IMR-90 (cell line): Measurements from ENCODE around the gene CYP51A1. TPM values are rescaled to one million over a fixed set of nuclear protein-coding genes. Genes with fewer than 3 reads are reported as not detected.
"Not testable (repeated sequence)": the region's sequence is repeated elsewhere in the genome, so short reads cannot be mapped to it uniquely, and the experiment has no call there.

Source experiments
- ATAC-seq: fragments of 200-7000 bp; cut with Tn5 transposase; 2 replicates; pipeline ENCODE4 v1.9.1; 2020; ENCODE audit warnings: low read depth, mild to moderate bottlenecking, moderate library complexity
- BruUV-seq: library from RNA; stranded (reverse); fragments of 400-500 nt; replicated peaks from 2 replicates; lab custom pipeline; 2021; lab: Mats Ljungman, UMichigan
- CTCF ChIA-PET: fragments of 300-600 bp; formaldehyde crosslinking; extraction: SDS; loops from one replicate; lab custom pipeline; 2021; ENCODE audit warnings: antibody characterized with exemption; lab: Yijun Ruan, JAX
- POLR2A ChIA-PET: fragments of 300-600 bp; sonication (Branson Sonifier 250); formaldehyde crosslinking; loops from one replicate; lab custom pipeline; 2022; ENCODE audit warnings: antibody characterized with exemption; ENCODE audit not compliant: unreplicated experiment; lab: Charles Lee
- DNase-seq: peaks from one replicate; pipeline ENCODE4 v3.0.0; 2013
- H2AFZ ChIP-seq: replicated peaks from 2 replicates; pipeline ENCODE3; 2013; ENCODE audit warnings: low read length, mild to moderate bottlenecking; ENCODE audit not compliant: poor library complexity
- H2AK5ac ChIP-seq: 2 replicates; pipeline ENCODE4 v1.6.1; 2013; ENCODE audit warnings: low read depth, low read length, inconsistent platforms
- H2AK9ac ChIP-seq: replicated peaks from 2 replicates; pipeline ENCODE3; 2013; ENCODE audit warnings: mild to moderate bottlenecking, low read depth, low read length, moderate library complexity; ENCODE audit not compliant: poor library complexity
- H2BK120ac ChIP-seq: 2 replicates; pipeline ENCODE4 v1.6.1; 2013; ENCODE audit warnings: low read depth, low read length, inconsistent platforms
- H2BK15ac ChIP-seq: 3 replicates; pipeline ENCODE4 v1.6.1; 2013; ENCODE audit warnings: low read depth, low read length, inconsistent platforms
- H2BK20ac ChIP-seq: 2 replicates; pipeline ENCODE4 v1.6.1; 2013; ENCODE audit warnings: low read depth, mild to moderate bottlenecking, inconsistent platforms, low read length, moderate library complexity
- H2BK5ac ChIP-seq: 2 replicates; pipeline ENCODE4 v1.6.1; 2013; ENCODE audit warnings: mild to moderate bottlenecking, low read depth, low read length, inconsistent platforms; ENCODE audit not compliant: poor library complexity, severe bottlenecking
- H3K14ac ChIP-seq: replicated peaks from 2 replicates; pipeline ENCODE4 v1.6.1; 2013; ENCODE audit warnings: low read depth, low read length, inconsistent platforms
- H3K18ac ChIP-seq: 2 replicates; pipeline ENCODE4 v1.6.1; 2013; ENCODE audit warnings: low read depth, low read length, control low read depth
- H3K23ac ChIP-seq: 2 replicates; pipeline ENCODE4 v1.6.1; 2013; ENCODE audit warnings: low read depth, low read length, inconsistent platforms
- H3K27ac ChIP-seq: 2 replicates; pipeline ENCODE4 v1.5.1; 2013; ENCODE audit warnings: mild to moderate bottlenecking, control low read depth, low read length; ENCODE audit not compliant: insufficient read depth
- H3K27me3 ChIP-seq: 2 replicates; pipeline ENCODE4 v1.6.1; 2013; ENCODE audit warnings: low read length; ENCODE audit not compliant: control insufficient read depth, insufficient read depth
- H3K36me3 ChIP-seq: 2 replicates; pipeline ENCODE4 v1.6.1; 2013; ENCODE audit warnings: low read length, mixed read lengths; ENCODE audit not compliant: control insufficient read depth, insufficient read depth
- H3K4ac ChIP-seq: 2 replicates; pipeline ENCODE4 v1.6.1; 2013; ENCODE audit warnings: low read depth, low read length, inconsistent platforms
- H3K4me1 ChIP-seq: 2 replicates; pipeline ENCODE4 v1.6.1; 2013; ENCODE audit warnings: low read length, mixed read lengths; ENCODE audit not compliant: control insufficient read depth, insufficient read depth
- H3K4me2 ChIP-seq: 2 replicates; pipeline ENCODE4 v1.6.1; 2013; ENCODE audit warnings: low read depth, mild to moderate bottlenecking, control low read depth, low read length, moderate library complexity
- H3K4me3 ChIP-seq: 2 replicates; pipeline ENCODE4 v1.5.1; 2013; ENCODE audit warnings: low read depth, mild to moderate bottlenecking, control low read depth, low read length, moderate library complexity; ENCODE audit not compliant: insufficient read depth
- H3K56ac ChIP-seq: 2 replicates; pipeline ENCODE4 v1.6.1; 2013; ENCODE audit warnings: low read length, inconsistent platforms; ENCODE audit not compliant: insufficient read depth; ENCODE audit errors: extremely low read depth
- H3K79me1 ChIP-seq, 2 experiments: 2 replicates each; pipeline ENCODE4 v1.6.1; 2013; ENCODE audit warnings: low read length in 2 of 2, inconsistent platforms in 1 of 2, low read depth in 1 of 2
- H3K9ac ChIP-seq: 2 replicates; pipeline ENCODE4 v1.6.1; 2013; ENCODE audit warnings: low read depth, low read length, control low read depth
- H3K9me1 ChIP-seq: 2 replicates; pipeline ENCODE4 v1.6.1; 2013; ENCODE audit warnings: low read length, inconsistent platforms; ENCODE audit not compliant: insufficient read depth
- H3K9me3 ChIP-seq: 2 replicates; pipeline ENCODE4 v1.6.1; 2013; ENCODE audit warnings: low read length; ENCODE audit not compliant: control insufficient read depth, insufficient read depth
- H4K20me1 ChIP-seq: 2 replicates; pipeline ENCODE4 v1.6.1; 2013; ENCODE audit warnings: low read length, inconsistent platforms; ENCODE audit not compliant: insufficient read depth
- H4K5ac ChIP-seq: 2 replicates; pipeline ENCODE4 v1.6.1; 2013; ENCODE audit warnings: mild to moderate bottlenecking, low read depth, low read length, control low read depth
- H4K8ac ChIP-seq, 2 experiments: 2 replicates each; pipeline ENCODE4 v1.6.1; 2013; ENCODE audit warnings: low read depth in 2 of 2, low read length in 2 of 2, control low read depth in 1 of 2, inconsistent platforms in 1 of 2
- H4K91ac ChIP-seq: 2 replicates; pipeline ENCODE4 v1.6.1; 2013; ENCODE audit warnings: low read depth, low read length, inconsistent platforms; ENCODE audit not compliant: insufficient read depth
- WGBS, 2 experiments: methylation state at CpG; one replicate each; pipeline versions ENCODE4 v1.1.5 to v1.1.7; 2013; ENCODE audit warnings: missing lambda C conversion rate in 2 of 2; ENCODE audit not compliant: insufficient read length in 1 of 2; ENCODE audit errors: extremely low coverage in 2 of 2; 5-methylcytosine and 5-hydroxymethylcytosine counted together
- dilution Hi-C: fragments of 300-500 bp; cut with HindIII; formaldehyde crosslinking; loops from one replicate; pipeline ENCODE4 v1.14.3; 2018; ENCODE audit warnings: low sequenced_read_pairs; ENCODE audit not compliant: unreplicated experiment
- in situ Hi-C: fragments of 300-500 bp; cut with MboI; formaldehyde crosslinking; loops from 3 replicates; pipeline ENCODE4 v1.14.3; 2019; ENCODE audit warnings: low sequenced_read_pairs, inconsistent platforms, mixed read lengths
- intact Hi-C: fragments of 100-400 bp; cut with micrococcal nuclease; formaldehyde crosslinking; loops from 2 replicates; pipeline ENCODE4 v1.10.0; 2022
- polyA plus RNA-seq, 3 experiments: library from polyadenylated mRNA; depleted of rRNA; stranded (reverse); fragments of >200 nt; gene quantifications; 2 replicates each; pipeline ENCODE4 v1.2.3, GENCODE V29; 2012; ENCODE audit warnings: low replicate concordance in 1 of 3
- total RNA-seq: library from RNA; depleted of rRNA; stranded (reverse); fragments of >200 nt; gene quantifications from 2 replicates; pipeline ENCODE4 v1.2.3, GENCODE V29; 2012

CYP51A1 gene
- total and polyA plus RNA-seq, 2 of the 4 experiments (the other 2 are of a cell fraction), result 12.1 to 76.4 TPM

DNA sequence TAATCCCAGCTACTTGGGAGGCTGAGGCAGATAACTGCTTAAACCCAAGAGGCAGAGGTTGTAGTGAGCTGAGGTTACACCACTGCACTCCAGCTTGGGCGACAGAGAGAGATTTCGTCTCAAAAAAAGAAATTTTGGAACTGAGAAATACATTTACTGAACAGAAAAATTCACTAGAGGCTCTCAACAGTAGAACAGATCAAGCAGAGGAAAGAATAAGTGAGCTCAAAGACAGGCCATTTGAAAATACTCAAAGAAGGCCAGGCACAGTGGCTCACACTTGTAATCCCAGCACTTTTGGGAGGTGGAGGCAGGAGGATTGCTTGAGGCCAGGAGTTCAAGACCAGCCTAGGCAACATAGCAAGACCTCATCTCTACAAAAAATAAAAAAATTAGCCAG lies 35.3 kb upstream of the CYP51A1 start:
- H2BK120ac ChIP-seq, H2AK9ac ChIP-seq, H3K9me1 ChIP-seq, H3K27ac ChIP-seq, DNase-seq, BruUV-seq, H3K36me3 ChIP-seq, H3K4ac ChIP-seq, H3K4me1 ChIP-seq, H2AFZ ChIP-seq, H3K9ac ChIP-seq, POLR2A ChIA-PET, H4K91ac ChIP-seq, H2BK20ac ChIP-seq, H2BK5ac ChIP-seq, H2AK5ac ChIP-seq, H3K56ac ChIP-seq, H2BK15ac ChIP-seq, H3K79me1 ChIP-seq, H3K4me3 ChIP-seq, in situ Hi-C loops, H4K5ac ChIP-seq, H3K27me3 ChIP-seq, H3K14ac ChIP-seq, H3K23ac ChIP-seq, H4K8ac ChIP-seq, H3K9me3 ChIP-seq, dilution Hi-C loops, ATAC-seq, H4K20me1 ChIP-seq, intact Hi-C loops, H3K18ac ChIP-seq, H3K4me2 ChIP-seq: not testable (repeated sequence)
- no CpG with 5 or more reads among the region's 2 CpGs for WGBS, 2 experiments
- CTCF ChIA-PET, result interaction anchor here (1.0 kb wide), 1 partner anchor 13 kb away, joined by 8 read pairs; no protein-coding TSS in a partner anchor
